ENCODE results near the gene PPP1R12C.

The PPP1R12C gene

GRCh38 chr19:55088543-55089341 lies 28.7 kb downstream of the PPP1R12C start:
- DNase-seq, result peak; percentile 41

GRCh38 chr19:55088021-55088451 lies 29.4 kb downstream of the PPP1R12C start:
- DNase-seq, result no peak

DNA sequence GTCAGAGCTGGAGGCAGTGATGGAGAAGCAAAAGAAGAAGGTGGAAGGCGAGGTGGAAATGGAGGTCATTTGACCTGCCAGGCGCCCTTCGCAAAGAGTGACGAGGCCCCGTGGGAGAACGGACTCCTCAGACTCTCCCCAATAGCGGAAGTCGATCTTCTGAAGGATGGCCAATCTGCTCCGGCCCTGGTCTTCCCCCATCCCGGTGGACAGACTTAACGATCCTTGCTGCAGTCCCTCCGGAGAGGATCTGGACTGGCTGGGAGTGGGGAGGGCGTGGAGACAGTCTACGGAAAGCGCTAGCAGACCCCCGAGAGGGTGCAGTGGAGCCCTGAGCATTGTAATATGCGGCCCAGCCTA lies 29.9 kb downstream of the PPP1R12C start:
- DNase-seq, result no peak

GRCh38 chr19:55086730-55087541 lies 30.5 kb downstream of the PPP1R12C start:
- peak; percentile 65 for DNase-seq

DNA sequence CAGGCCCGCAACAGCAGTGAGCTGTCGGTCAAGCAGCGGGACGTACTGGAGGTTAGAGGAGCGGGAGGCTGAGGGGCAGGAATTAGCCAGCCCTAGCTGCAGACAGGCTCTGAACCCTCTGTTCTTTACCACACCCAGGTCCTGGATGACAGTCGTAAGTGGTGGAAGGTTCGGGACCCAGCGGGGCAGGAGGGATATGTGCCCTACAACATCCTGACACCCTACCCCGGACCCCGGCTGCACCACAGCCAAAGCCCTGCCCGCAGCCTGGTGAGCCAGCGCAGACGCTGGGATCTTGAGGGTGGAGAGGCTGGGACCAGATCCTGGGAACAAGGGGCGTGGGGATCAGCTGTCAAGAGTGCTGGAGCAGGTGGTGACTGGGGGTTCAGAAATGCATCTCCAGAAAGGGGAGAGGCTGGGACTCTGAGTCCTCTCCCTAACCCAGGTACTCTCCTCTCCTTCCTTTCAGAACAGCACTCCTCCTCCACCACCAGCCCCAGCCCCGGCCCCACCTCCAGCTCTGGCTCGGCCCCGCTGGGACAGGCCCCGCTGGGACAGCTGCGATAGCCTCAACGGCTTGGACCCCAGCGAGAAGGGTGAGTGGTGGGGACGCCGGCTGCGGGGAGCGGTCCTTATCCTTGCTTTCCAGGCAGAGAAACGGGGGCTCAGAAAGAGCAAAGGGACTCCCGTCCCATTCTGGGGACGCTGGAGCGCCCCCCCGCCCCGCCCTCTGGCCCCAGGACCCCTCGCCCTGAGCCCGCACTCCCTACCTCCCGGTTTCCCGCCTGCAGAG lies 31.3 kb downstream of the PPP1R12C start:
- no peak for DNase-seq

GRCh38 chr19:55084416-55084815 lies 33.0 kb downstream of the PPP1R12C start:
- DNase-seq, result no peak

DNA sequence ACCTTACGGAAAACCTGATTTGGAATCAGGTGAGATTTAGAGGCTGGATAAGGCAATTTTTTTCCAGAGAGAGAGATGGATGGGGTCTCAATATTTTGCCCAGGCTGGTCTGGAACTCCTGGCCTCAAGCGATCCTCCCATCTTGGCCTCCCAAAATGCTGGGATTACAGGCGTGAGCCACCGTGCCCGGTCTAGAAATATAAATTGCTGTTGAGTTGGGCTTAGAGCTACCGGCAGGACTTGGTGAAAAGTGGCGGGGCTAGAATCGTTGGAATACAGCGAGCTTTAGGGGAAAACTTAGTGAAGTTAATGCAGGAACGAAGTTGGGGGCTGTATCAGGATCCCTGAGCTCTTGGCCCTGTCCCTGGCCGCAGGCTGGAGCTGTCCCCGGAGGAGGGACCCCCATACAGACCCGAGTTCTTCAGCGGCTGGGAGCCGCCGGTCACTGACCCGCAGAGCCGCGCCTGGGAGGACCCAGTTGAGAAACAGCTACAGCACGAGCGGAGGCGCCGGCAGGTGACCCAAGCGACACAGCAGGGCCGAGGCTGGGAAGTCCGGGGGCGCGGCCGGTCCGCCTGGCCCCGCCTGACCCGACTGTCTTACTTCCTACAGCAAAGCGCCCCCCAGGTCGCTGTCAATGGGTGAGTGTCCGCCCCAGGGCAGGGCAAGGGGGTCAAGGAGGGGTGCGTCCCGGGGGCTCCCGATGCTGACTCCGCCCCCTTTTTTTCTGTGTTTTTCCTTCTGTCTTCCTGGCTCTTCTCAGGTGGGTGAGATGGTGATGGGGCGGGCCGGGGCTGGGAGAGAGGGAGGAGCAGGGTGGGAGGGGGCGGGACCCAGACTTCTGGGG lies 34.2 kb downstream of the PPP1R12C start:
- DNase-seq, result no peak

DNA sequence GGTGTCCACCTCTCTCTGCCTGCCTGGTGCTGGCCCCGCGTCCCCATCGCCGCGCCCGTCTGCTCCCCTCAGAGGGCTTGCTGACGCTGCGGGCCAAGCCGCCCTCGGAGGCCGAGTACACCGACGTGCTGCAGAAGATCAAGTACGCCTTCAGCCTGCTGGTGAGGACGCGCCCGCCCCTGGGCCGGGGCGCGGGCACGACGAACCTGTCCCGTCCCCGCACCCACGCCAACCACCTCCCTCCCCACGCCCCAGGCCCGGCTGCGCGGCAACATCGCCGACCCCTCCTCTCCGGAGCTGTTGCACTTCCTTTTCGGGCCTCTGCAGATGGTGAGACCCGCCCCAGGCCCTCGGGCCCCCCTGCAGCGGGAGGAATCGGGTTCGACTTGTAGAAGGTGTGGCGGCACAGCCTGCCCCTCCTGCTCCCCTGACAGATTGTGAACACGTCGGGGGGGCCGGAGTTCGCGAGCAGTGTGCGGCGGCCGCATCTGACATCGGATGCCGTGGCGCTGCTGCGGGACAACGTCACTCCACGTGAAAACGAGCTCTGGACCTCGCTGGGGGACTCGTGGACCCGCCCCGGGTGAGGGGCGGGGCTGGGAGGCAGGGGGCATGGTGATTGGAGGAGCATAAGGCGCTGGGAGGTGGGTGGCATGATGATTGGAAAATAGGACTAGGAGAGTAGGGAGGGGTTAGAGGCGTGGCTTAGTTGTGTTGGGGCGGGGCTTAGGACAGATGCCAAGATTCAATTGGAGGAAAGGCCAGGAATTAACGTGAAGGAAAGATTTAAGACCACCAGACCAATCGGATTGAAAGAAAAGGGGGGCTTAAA lies 35.2 kb downstream of the PPP1R12C start:
- no peak for DNase-seq

- DNase-seq, result no peak
Measured at GRCh38 chr19:55081770-55082019, 35.7 kb downstream of the PPP1R12C start.

DNA sequence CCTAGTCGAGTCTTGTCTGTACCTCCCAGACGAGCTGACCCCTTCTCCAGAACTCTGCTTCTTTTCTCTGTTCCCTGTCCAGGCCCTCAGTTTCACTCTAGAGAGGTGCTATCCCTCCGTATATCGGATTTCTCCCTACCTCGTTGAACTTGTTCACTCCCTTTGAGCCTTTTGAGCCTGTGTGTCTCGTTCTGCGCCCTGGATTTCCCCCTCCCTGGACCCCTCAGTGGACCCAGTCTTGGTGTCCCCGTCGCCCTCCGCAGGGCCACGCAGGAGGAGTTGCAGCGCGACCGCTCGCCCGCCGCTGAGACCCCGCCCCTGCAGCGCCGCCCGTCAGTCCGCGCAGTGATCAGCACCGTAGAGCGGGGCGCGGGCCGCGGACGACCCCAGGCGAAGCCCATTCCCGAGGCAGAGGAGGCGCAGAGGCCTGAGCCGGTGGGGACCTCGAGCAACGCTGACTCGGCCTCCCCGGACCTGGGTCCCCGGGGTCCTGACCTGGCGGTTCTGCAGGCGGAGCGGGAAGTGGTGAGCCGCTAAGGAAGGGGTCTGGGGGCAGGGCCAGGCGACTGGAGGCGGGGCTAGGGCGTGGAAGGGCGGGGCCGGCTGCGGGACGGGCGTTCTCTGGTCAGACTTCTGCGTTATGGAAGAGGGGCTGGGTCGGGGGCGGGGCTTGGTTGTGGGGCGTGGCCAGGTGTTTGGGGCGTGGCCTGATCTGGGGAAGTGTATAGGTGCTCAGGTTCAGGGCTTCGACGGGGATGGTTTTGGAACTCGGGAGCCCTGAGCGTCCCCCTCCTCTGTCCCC lies 36.3 kb downstream of the PPP1R12C start:
- DNase-seq, result no peak

- no peak for DNase-seq
Measured at GRCh38 chr19:55080121-55080967, 37.1 kb downstream of the PPP1R12C start.

- no peak for DNase-seq
Measured at GRCh38 chr19:55079400-55080038, 37.9 kb downstream of the PPP1R12C start.

DNA sequence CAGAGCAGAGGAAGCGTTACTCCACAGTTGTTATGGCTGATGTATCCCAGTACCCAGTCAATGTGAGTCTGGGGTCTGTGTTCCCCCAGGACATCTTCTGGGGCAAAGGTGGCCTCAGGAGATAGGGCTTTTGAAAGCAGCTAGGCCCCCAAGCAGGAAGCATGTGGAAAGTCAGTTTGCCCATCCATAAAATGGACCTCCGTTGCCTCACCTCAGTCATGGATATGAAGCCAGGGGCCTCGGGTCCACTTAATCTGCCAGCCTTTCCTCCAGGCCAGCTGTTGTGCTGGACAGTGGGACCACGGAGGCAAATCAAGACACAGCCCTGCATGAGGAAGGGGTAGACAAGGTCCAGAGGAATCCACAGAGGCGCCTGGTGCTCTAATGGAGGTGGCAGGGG lies 38.4 kb downstream of the PPP1R12C start:
- DNase-seq, result no peak

DNA sequence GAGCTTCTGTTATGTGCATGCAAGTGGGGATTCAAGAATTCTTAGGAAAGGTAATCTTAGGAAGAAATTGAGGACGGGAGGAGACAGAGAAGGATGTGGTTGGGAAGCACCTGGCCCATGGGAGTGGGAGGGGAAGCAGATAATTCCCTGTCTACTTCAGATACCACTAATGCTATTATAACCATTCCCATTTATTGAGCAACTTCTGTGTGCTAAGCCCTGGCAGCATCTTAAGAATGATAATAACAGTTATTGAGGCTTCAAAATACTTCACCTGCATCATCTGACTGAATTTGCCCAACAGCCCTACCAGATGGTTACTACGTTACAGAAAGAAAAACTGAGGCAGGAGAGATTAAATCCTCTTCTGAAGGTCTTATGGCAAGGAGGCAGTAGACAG lies 40.3 kb downstream of the PPP1R12C start:
- DNase-seq, result no peak

DNA sequence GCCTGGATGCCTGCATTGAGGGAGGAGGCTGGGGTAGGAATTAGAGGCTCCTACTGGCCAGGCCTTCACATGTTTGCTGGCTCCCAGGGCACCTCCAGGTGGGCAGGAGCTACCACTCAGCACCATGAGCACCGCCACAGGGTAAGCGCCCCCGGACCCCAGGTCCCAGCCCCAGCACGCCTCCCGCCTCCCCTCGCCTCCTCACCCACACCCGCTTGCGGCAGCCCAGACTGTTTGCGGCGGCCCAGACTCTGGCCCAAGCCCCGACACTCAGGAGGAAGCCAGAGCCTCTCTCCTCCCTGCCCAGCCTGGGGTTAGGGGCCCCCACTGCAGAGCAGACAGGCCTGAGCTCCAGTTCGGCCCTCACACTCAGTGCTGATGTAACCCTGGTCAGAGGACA lies 41.1 kb downstream of the PPP1R12C start:
- no peak for DNase-seq

DNA sequence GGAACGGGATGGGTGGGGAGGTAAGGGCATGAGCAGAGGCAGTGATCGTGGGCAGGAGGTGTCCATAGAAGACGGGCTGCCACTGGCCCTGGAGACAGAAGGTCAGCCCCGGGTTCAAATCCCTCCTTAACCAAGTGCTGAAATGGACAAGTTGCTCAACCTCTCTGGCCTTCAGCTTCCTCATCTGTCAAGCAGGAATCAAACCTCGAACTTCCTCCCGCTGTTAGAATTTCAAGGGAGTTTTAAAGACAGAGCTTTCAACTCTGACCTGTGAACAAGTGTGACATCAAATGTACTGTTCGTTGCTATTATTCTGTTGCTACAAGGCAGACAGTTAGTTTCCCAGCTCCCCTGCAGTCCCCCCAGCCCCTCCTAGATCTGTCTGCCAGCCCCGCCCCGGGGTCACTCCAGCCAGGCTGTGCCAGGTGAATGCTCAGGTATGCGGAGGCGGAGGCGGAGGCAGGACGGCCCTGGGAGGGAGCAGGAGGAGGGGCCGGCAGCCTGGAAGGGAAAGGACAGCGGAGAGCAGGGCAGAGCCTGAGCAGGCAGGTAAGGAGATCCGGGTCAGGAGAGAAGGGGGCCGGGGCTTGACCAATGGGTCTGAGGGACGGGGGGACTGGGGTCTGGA lies 42.0 kb downstream of the PPP1R12C start, which contains the start of gene EPS8L1:
Gene EPS8L1, plus strand, starts transcription at position 499 of the 628 bp plus-strand sequence. CDS start 576 bp downstream, outside the sequence.
- DNase-seq, result no peak

DNA sequence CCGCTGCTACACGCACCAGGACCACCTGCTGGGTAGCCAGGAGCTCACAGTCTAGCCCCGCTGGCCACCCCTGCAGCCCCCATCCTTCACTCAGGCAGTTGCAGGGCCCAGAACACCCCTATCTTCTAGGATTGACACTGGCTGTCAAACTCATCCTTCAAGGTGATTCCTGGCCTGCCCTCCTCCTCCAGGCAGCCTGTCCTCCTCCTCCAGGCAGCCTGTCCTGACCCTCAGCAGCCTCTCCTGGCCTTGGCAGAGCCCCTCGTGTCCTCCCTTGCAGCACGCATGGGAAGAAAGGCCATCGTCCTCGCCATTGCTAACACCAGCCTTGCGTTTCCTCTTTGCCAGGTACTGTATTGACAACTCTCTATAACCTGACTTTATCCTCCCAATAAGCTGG lies 45.5 kb downstream of the PPP1R12C start:
- DNase-seq, result no peak

DNA sequence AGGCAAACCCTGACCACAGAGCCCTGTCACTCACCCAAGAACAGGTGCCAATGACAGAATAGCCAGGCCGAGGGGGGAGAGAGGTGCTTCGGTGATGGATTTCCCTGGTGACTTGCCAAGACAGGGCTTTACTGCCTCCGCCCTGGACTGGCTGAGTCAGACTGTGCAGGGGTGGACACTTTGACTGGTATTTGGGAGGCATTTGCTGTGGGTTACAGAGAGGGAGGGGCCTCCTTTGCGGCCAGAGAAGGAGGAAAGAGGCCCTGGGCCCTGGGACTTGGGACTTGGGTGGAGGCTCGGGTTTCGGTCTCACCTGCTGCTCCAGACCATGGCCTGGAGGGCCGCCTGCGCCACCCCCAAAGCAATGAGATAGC lies 46.3 kb downstream of the PPP1R12C start:
- DNase-seq, result no peak
